Measurements from ENCODE around the gene HEXA.

- TF ChIP-seq TAF1 (IDR thresholded peaks at IDR 0.05; ENCODE audit: low read depth) = no peak
- no peak for TF ChIP-seq REST (IDR thresholded peaks at IDR 0.05; ENCODE audit: borderline replicate concordance)
- no peak for TF ChIP-seq MXI1 (conservative IDR thresholded peaks at IDR 0.05; ENCODE audit: poor library complexity, severe bottlenecking)
- no peak for TF ChIP-seq POLR2AphosphoS5 (IDR thresholded peaks at IDR 0.05)
- TF ChIP-seq SMC3 (conservative IDR thresholded peaks at IDR 0.05; ENCODE audit: poor library complexity) = no peak
Measured at GRCh38 chr15:72358650-72359171, 17.1 kb downstream of the HEXA start.

All from neural cell (in vitro differentiated cells).